Activated naive CD8-positive, alpha-beta T cell treated with anti-CD3 and anti-CD28 coated beads, Interleukin-2, amount 10 ng/mL, durations not matched to agents 7 days and 5 days (primary cell): ENCODE measurements around the gene IGF1. TPM values are rescaled to one million over a fixed set of nuclear protein-coding genes. Genes with fewer than 3 reads are reported as not detected.

Experiments used
- ATAC-seq: fragments of 150-1000 bp; cut with Tn5 transposase; one replicate; pipeline ENCODE4 v1.10.0; 2021; ENCODE audit warnings: low read depth, moderate library complexity
- POLR2A ChIA-PET: fragments of 350-600 bp; sonication (Branson Sonifier 250); formaldehyde crosslinking; loops from one replicate; lab custom pipeline; 2021; ENCODE audit warnings: antibody characterized with exemption; lab: Charles Lee
- DNase-seq: peaks from one replicate; pipeline ENCODE4 v3.0.0; 2021
- H3K27ac Mint-ChIP-seq: one replicate; pipeline ENCODE4 v1.8.0; 2022; ENCODE audit warnings: mild to moderate bottlenecking, mixed read lengths
- H3K27me3 Mint-ChIP-seq: one replicate; pipeline ENCODE4 v1.8.0; 2022; ENCODE audit warnings: mild to moderate bottlenecking, moderate library complexity, mixed read lengths
- H3K36me3 Mint-ChIP-seq: one replicate; pipeline ENCODE4 v1.8.0; 2021; ENCODE audit warnings: mild to moderate bottlenecking, mixed read lengths
- H3K4me1 Mint-ChIP-seq: one replicate; pipeline ENCODE4 v1.8.0; 2021; ENCODE audit warnings: mixed read lengths
- H3K4me3 Mint-ChIP-seq: one replicate; pipeline ENCODE4 v1.8.0; 2022; ENCODE audit warnings: mild to moderate bottlenecking, moderate library complexity, mixed read lengths
- H3K9me3 Mint-ChIP-seq: one replicate; pipeline ENCODE4 v1.8.0; 2021; ENCODE audit warnings: mixed read lengths
- total RNA-seq, 2 experiments: library from RNA; stranded (reverse); gene quantifications; one replicate each; pipeline ENCODE4 v1.2.3, GENCODE V29; 2021

IGF1 gene
- total RNA-seq, 2 experiments from 2014 or later, result 1.3 to 1.6 TPM

- Mint-ChIP-seq H3K4me3 (no peak overlapping the region), H3K4me1 (peaks cover 7% of the 10 kb centered on the region), H3K27me3 (peaks cover 9% of the 10 kb centered on the region), H3K9me3 (peaks cover under 1% of the 10 kb centered on the region), H3K36me3 (peaks cover 2% of the 10 kb centered on the region), H3K27ac (no peak overlapping the region)
- POLR2A ChIA-PET, result no interaction called here
- ATAC-seq (no peak), DNase-seq (no peak)
These were observed 28.8 kb upstream of the IGF1 start for GRCh38 chr12:102509123-102509626.

- Mint-ChIP-seq H3K4me1 (peaks cover 7% of the 10 kb centered on the region), H3K27me3 (peaks cover 13% of the 10 kb centered on the region), H3K27ac (no peak overlapping the region), H3K9me3 (peaks cover 2% of the 10 kb centered on the region), H3K4me3 (no peak overlapping the region), H3K36me3 (peaks cover 2% of the 10 kb centered on the region)
- POLR2A ChIA-PET, result no interaction called here
- ATAC-seq (no peak), DNase-seq (no peak)
These were observed 27.7 kb upstream of the IGF1 start for GRCh38 chr12:102508052-102508451.

GRCh38 chr12:102507301-102507700 lies 26.9 kb upstream of the IGF1 start:
- no peak overlapping the region for H3K27ac Mint-ChIP-seq
- H3K9me3 Mint-ChIP-seq, result peaks cover 2% of the 10 kb centered on the region
- H3K4me1 Mint-ChIP-seq, result peaks cover 1% of the 10 kb centered on the region
- ATAC-seq, result no peak
- no peaks in the 10 kb centered on the region for H3K36me3 Mint-ChIP-seq
- POLR2A ChIA-PET, result no interaction called here
- H3K27me3 Mint-ChIP-seq, result peaks cover 13% of the 10 kb centered on the region
- no peak overlapping the region for H3K4me3 Mint-ChIP-seq
- no peak for DNase-seq

GRCh38 chr12:102504871-102505270 lies 24.5 kb upstream of the IGF1 start:
- POLR2A ChIA-PET, result no interaction called here
- Mint-ChIP-seq H3K9me3 (peaks cover 2% of the 10 kb centered on the region), H3K4me1 (no peaks in the 10 kb centered on the region), H3K4me3 (no peak overlapping the region), H3K27me3 (peaks cover 14% of the 10 kb centered on the region), H3K36me3 (no peaks in the 10 kb centered on the region), H3K27ac (no peak overlapping the region)
- ATAC-seq (no peak), DNase-seq (no peak)

- no peak overlapping the region for H3K4me3 Mint-ChIP-seq
- no peaks in the 10 kb centered on the region for H3K4me1 Mint-ChIP-seq
- H3K27me3 Mint-ChIP-seq, result peaks cover 14% of the 10 kb centered on the region
- ATAC-seq (no peak), DNase-seq (no peak)
- POLR2A ChIA-PET, result no interaction called here
- no peak overlapping the region for H3K27ac Mint-ChIP-seq
- no peaks in the 10 kb centered on the region for H3K36me3 Mint-ChIP-seq
- H3K9me3 Mint-ChIP-seq, result peaks cover 2% of the 10 kb centered on the region
These were observed 23.9 kb upstream of the IGF1 start for GRCh38 chr12:102504280-102504679.

- DNase-seq (no peak), ATAC-seq (no peak)
- no peak overlapping the region for H3K4me3 Mint-ChIP-seq
- H3K27ac Mint-ChIP-seq, result no peak overlapping the region
- H3K9me3 Mint-ChIP-seq, result peaks cover 2% of the 10 kb centered on the region
- peaks cover 14% of the 10 kb centered on the region for H3K27me3 Mint-ChIP-seq
- H3K36me3 Mint-ChIP-seq, result no peaks in the 10 kb centered on the region
- POLR2A ChIA-PET, result no interaction called here
- no peaks in the 10 kb centered on the region for H3K4me1 Mint-ChIP-seq
These were observed 23.5 kb upstream of the IGF1 start for GRCh38 chr12:102503831-102504230.

GRCh38 chr12:102503056-102503681 lies 22.8 kb upstream of the IGF1 start:
- Mint-ChIP-seq H3K27me3 (peaks cover 14% of the 10 kb centered on the region), H3K27ac (no peak overlapping the region), H3K4me3 (no peak overlapping the region), H3K36me3 (no peaks in the 10 kb centered on the region), H3K4me1 (no peaks in the 10 kb centered on the region), H3K9me3 (peaks cover 2% of the 10 kb centered on the region)
- no peak for ATAC-seq
- POLR2A ChIA-PET, result no interaction called here
- no peak for DNase-seq

GRCh38 chr12:102501773-102502172 lies 21.4 kb upstream of the IGF1 start:
- peaks cover 12% of the 10 kb centered on the region for H3K27me3 Mint-ChIP-seq
- H3K9me3 Mint-ChIP-seq, result peaks cover 2% of the 10 kb centered on the region
- POLR2A ChIA-PET, result no interaction called here
- no peaks in the 10 kb centered on the region for H3K36me3 Mint-ChIP-seq
- H3K4me1 Mint-ChIP-seq, result no peaks in the 10 kb centered on the region
- DNase-seq (no peak), ATAC-seq (no peak)
- no peak overlapping the region for H3K27ac Mint-ChIP-seq
- no peak overlapping the region for H3K4me3 Mint-ChIP-seq

GRCh38 chr12:102498471-102498870 lies 18.1 kb upstream of the IGF1 start:
- Mint-ChIP-seq H3K27me3 (peaks cover 10% of the 10 kb centered on the region), H3K27ac (no peak overlapping the region), H3K9me3 (peaks cover 5% of the 10 kb centered on the region), H3K4me1 (no peaks in the 10 kb centered on the region), H3K4me3 (no peak overlapping the region), H3K36me3 (no peaks in the 10 kb centered on the region)
- ATAC-seq (no peak), DNase-seq (no peak)
- POLR2A ChIA-PET, result no interaction called here

- no peaks in the 10 kb centered on the region for H3K36me3 Mint-ChIP-seq
- no peak for ATAC-seq
- no peaks in the 10 kb centered on the region for H3K4me1 Mint-ChIP-seq
- DNase-seq, result no peak
- no peak overlapping the region for H3K27ac Mint-ChIP-seq
- POLR2A ChIA-PET, result no interaction called here
- H3K9me3 Mint-ChIP-seq, result peaks cover 9% of the 10 kb centered on the region
- H3K4me3 Mint-ChIP-seq, result no peak overlapping the region
- H3K27me3 Mint-ChIP-seq, result peaks cover 13% of the 10 kb centered on the region
These were observed 17.4 kb upstream of the IGF1 start for GRCh38 chr12:102497743-102498142.

- ATAC-seq, result no peak
- H3K27me3 Mint-ChIP-seq, result peaks cover 16% of the 10 kb centered on the region
- no peak for DNase-seq
- peaks cover 11% of the 10 kb centered on the region for H3K9me3 Mint-ChIP-seq
- H3K4me3 Mint-ChIP-seq, result no peak overlapping the region
- POLR2A ChIA-PET, result no interaction called here
- H3K36me3 Mint-ChIP-seq, result peaks cover 2% of the 10 kb centered on the region
- H3K27ac Mint-ChIP-seq, result no peak overlapping the region
- no peaks in the 10 kb centered on the region for H3K4me1 Mint-ChIP-seq
These were observed 16.2 kb upstream of the IGF1 start for GRCh38 chr12:102496591-102496990.

GRCh38 chr12:102487226-102487625 lies 6.9 kb upstream of the IGF1 start:
- H3K27ac Mint-ChIP-seq, result no peak overlapping the region
- H3K36me3 Mint-ChIP-seq, result peaks cover 5% of the 10 kb centered on the region
- DNase-seq (no peak), ATAC-seq (no peak)
- POLR2A ChIA-PET, result no interaction called here
- peaks cover 12% of the 10 kb centered on the region for H3K27me3 Mint-ChIP-seq
- peaks cover 15% of the 10 kb centered on the region for H3K4me1 Mint-ChIP-seq
- H3K4me3 Mint-ChIP-seq, result no peak overlapping the region
- peaks cover 11% of the 10 kb centered on the region for H3K9me3 Mint-ChIP-seq

- H3K27ac Mint-ChIP-seq, result no peak overlapping the region
- no peak for ATAC-seq
- peaks cover 6% of the 10 kb centered on the region for H3K36me3 Mint-ChIP-seq
- DNase-seq, result no peak
- peaks cover 4% of the 10 kb centered on the region for H3K27me3 Mint-ChIP-seq
- no peak overlapping the region for H3K4me3 Mint-ChIP-seq
- POLR2A ChIA-PET, result no interaction called here
- H3K9me3 Mint-ChIP-seq, result peaks cover 7% of the 10 kb centered on the region
- H3K4me1 Mint-ChIP-seq, result peaks cover 19% of the 10 kb centered on the region
These were observed 5.8 kb upstream of the IGF1 start for GRCh38 chr12:102486153-102486552.

GRCh38 chr12:102484428-102484958 lies 4.1 kb upstream of the IGF1 start:
- Mint-ChIP-seq H3K27ac (peak overlapping the region; percentile 84), H3K27me3 (peaks cover 3% of the 10 kb centered on the region), H3K4me1 (peaks cover 20% of the 10 kb centered on the region), H3K36me3 (peaks cover 3% of the 10 kb centered on the region), H3K4me3 (peak overlapping the region; percentile 69), H3K9me3 (peaks cover 2% of the 10 kb centered on the region)
- ATAC-seq (peak; percentile 79), DNase-seq (peak; percentile 52)
- POLR2A ChIA-PET, result interaction anchor here (1.3 kb wide), 1 partner anchor 422 kb away, joined by 3 read pairs; the partner anchor contains the start of gene WASHC3
